ENCODE results near the gene NAV2. TPM values are rescaled to one million over a fixed set of nuclear protein-coding genes. Genes with fewer than 3 reads are reported as not detected.

NAV2 gene
- total RNA-seq, 1 experiment from 2014 or later: 22.7 TPM

DNA sequence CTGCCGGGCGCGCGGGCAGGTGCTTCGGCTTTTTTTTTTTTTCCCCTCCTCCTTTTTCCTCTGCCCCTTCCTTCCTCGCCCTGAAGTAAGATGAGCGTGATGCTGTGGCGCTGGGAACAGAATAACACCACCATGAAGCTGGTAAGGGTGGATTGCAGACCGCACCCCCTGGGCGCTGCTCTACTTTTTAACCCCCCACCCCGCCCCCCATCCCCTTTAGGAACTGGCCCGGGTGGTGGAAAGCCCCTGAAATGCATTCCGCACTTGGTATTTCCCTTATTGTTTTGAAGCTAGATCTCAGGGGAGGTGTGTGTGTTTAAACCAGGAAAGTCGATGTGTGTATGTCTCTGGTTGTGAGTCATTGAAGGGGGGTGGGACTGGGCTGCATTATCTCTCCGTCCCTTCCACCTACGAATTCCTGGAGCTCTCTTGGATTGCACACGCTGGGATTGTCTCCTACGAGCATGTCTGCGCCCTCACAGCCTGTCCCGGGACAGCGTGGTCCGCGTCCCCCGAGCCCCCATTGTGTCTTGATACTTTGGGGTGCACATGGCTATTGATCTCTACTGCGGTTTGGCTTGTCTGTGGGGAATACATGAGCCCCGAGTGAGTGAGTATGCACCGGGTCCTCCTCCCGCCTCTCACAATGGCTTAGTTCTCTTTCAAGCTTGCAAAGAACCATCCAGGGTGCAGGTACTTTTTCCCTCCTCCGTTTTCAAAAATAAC is 64.9 kb downstream of the NAV2 start:
- ChIA-PET POLR2A (no interaction called here), CTCF (interaction anchor here (0.7 kb wide), 1 partner anchor 222 kb away, joined by 5 read pairs; no protein-coding TSS in a partner anchor)
- intact Hi-C loops (cut with micrococcal nuclease; ENCODE audit: unreplicated experiment): no loop called here
- in situ Hi-C loops (cut with HindIII; ENCODE audit: low pct_unique_long_range_greater_than_20kb, low sequenced_read_pairs): no loop called here
- ATAC-seq (peak; percentile 60), DNase-seq (ENCODE audit: low read depth, low spot score) (no peak)
- TF ChIP-seq POLR2AphosphoS5 (IDR thresholded peaks at IDR 0.05; ENCODE audit: low read depth, low read length) (no peak), SIN3A (IDR thresholded peaks at IDR 0.05; ENCODE audit: borderline replicate concordance, insufficient read depth, low read depth, low read length) (no peak), REST (IDR thresholded peaks at IDR 0.05; ENCODE audit: insufficient read depth in 1 of 2, low read depth in 2 of 2, low read length in 1 of 2) (no peak), TCF7L2 (IDR thresholded peaks at IDR 0.05; ENCODE audit: low read depth, low read length) (no peak)
- H3K36me3 ChIP-seq (ENCODE audit: control insufficient read depth, insufficient read depth, low read length): no peaks in the 10 kb centered on the region
- H3K27me3 ChIP-seq (ENCODE audit: control insufficient read depth, insufficient read depth, low read length): no peaks in the 10 kb centered on the region
- peaks cover 12% of the 10 kb centered on the region; the same call in 1 of the 2 replicates for H3K4me1 ChIP-seq (ENCODE audit: control insufficient read depth, insufficient read depth, low read length)
- H3K9me3 ChIP-seq (ENCODE audit: control insufficient read depth, insufficient read depth, low read depth, low read length): no peaks in the 10 kb centered on the region
- BruUV-seq (replicated peaks): no TSS peak
- H3K4me3 ChIP-seq (ENCODE audit: low read depth in 2 of 2, low read length in 2 of 2): peak overlapping the region; percentile 52 to 61
- peak overlapping the region; percentile 9; the same call in 1 of the 2 replicates for H3K27ac ChIP-seq (ENCODE audit: low read length)

DNA sequence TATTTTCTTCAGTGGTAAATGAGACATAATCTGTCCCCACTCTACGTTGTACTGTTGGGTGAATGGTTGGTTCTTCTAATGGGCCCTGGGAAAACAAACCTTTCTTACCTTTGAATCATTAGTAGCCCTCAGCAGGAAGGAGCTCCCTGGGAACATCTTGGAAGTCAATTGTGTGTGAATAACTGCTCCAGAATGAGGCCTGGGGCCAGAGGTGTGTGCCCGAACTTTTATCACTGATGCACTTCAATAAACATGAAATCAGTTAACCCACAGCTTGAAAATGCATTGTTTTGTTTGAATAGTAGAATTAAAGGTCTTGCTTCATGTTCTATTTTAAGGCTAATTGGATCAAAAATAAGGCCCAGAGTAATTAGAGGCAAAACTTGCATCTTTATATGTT is 67.1 kb downstream of the NAV2 start:
- Histone ChIP-seq H3K36me3 (ENCODE audit: control insufficient read depth, insufficient read depth, low read length) (no peaks in the 10 kb centered on the region), H3K9me3 (ENCODE audit: control insufficient read depth, insufficient read depth, low read depth, low read length) (no peaks in the 10 kb centered on the region), H3K27ac (ENCODE audit: low read length) (no peak overlapping the region), H3K27me3 (ENCODE audit: control insufficient read depth, insufficient read depth, low read length) (no peaks in the 10 kb centered on the region), H3K4me3 (ENCODE audit: low read depth in 2 of 2, low read length in 2 of 2) (no peak overlapping the region), H3K4me1 (ENCODE audit: control insufficient read depth, insufficient read depth, low read length) (peaks cover 12% of the 10 kb centered on the region; the same call in 1 of the 2 replicates)
- ChIA-PET POLR2A (no interaction called here), CTCF (no interaction called here)
- no TSS peak for BruUV-seq (replicated peaks)
- no peak for TF ChIP-seq CTCF (IDR thresholded peaks at IDR 0.05)
- no peak for TF ChIP-seq REST (IDR thresholded peaks at IDR 0.05; ENCODE audit: insufficient read depth in 1 of 2, low read depth in 2 of 2, low read length in 1 of 2)
- intact Hi-C loops (cut with micrococcal nuclease; ENCODE audit: unreplicated experiment): no loop called here
- no peak for ATAC-seq
- in situ Hi-C loops (cut with HindIII; ENCODE audit: low pct_unique_long_range_greater_than_20kb, low sequenced_read_pairs): no loop called here
- DNase-seq (ENCODE audit: low read depth, low spot score): no peak
